LNCaP clone FGC (cell line): ENCODE data around the gene ZNF317.
"Not testable (repeated sequence)": the region's sequence is repeated elsewhere in the genome, so short reads cannot be mapped to it uniquely, and the experiment has no call there.

Experiments used
- DNase-seq: peaks from one replicate; pipeline ENCODE4 v3.0.0-alpha.2; 2011; ENCODE audit warnings: low read depth
- H3K4me3 ChIP-seq: 2 replicates; pipeline ENCODE4 v1.5.1; 2011; ENCODE audit warnings: mild to moderate bottlenecking, low read depth, low read length, control low read depth
- TF ChIP-seq, protein P1 (sequence below): IDR thresholded peaks from 2 replicates; pipeline ENCODE4 v1.5.1; 2012; ENCODE audit warnings: mild to moderate bottlenecking; ENCODE audit not compliant: control insufficient read depth, insufficient read depth; ENCODE audit errors: extremely low read depth

ZNF317 gene

GRCh38 chr19:9189535-9189934 is 49.3 kb downstream of the ZNF317 start:
- H3K4me3 ChIP-seq = no peak overlapping the region
- no peak for DNase-seq
- TF ChIP-seq, protein P1, sequence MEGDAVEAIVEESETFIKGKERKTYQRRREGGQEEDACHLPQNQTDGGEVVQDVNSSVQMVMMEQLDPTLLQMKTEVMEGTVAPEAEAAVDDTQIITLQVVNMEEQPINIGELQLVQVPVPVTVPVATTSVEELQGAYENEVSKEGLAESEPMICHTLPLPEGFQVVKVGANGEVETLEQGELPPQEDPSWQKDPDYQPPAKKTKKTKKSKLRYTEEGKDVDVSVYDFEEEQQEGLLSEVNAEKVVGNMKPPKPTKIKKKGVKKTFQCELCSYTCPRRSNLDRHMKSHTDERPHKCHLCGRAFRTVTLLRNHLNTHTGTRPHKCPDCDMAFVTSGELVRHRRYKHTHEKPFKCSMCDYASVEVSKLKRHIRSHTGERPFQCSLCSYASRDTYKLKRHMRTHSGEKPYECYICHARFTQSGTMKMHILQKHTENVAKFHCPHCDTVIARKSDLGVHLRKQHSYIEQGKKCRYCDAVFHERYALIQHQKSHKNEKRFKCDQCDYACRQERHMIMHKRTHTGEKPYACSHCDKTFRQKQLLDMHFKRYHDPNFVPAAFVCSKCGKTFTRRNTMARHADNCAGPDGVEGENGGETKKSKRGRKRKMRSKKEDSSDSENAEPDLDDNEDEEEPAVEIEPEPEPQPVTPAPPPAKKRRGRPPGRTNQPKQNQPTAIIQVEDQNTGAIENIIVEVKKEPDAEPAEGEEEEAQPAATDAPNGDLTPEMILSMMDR = no peak

GRCh38 chr19:9198044-9198443 is 57.8 kb downstream of the ZNF317 start:
- not testable (repeated sequence) for DNase-seq, H3K4me3 ChIP-seq

GRCh38 chr19:9205501-9206113 is 65.4 kb downstream of the ZNF317 start:
- DNase-seq = peak; percentile 8
- 0 out of 2 replicates have a peak overlapping the region, but pooled peaks have one; percentile 1 for H3K4me3 ChIP-seq

More at GRCh38 chr19:9205501-9206113, 65.4 kb downstream of the ZNF317 start:
- TF ChIP-seq, protein P1 = peak; percentile 94
